ENCODE measurements around the gene FHAD1. TPM values are rescaled to one million over a fixed set of nuclear protein-coding genes. Genes with fewer than 3 reads are reported as not detected.

FHAD1 gene
- total and polyA plus RNA-seq, 9 of the 15 experiments (the other 6 are each of a cell fraction or from before 2014, with no cell fraction given) = 0.32 to 2.1 (median 1.5) TPM; not detected in 1

DNA sequence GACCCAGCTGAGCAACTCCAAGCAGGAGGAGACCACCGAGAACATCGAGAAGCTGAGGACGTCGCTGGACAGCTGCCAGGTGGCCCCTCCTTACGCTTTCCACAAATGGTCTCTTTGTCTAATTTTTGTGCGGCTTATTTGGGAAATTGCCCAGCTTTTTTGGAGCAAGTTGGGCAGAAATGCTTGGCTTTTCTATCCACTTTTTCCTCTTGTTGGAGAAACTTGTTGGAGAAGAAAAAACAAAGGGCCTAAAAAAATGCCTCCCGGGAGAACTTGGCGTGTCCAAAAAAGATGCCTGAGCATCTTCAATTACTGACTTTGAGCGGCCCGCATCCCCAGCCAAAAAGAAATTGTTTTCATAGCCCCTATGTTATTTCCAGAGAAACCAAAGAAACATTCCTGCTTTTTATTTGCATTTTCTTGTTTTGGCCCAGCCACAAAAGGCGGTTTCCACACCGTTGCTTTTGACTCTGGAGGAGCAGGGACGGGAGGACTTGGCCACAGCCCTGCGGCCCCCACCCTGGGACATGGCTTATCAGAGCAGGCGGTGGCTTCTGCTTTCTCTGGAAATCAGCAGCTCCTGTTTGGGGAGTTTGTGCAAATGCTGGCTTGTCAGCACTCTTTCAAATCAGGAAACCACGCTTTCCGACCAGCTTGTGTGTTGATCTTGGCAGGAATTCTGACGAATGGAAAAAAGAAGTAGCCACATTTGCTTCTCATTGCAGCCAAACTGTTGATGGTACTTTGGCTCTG, 81.5 kb downstream of the FHAD1 start (continued):
- TF ChIP-seq, protein P1, sequence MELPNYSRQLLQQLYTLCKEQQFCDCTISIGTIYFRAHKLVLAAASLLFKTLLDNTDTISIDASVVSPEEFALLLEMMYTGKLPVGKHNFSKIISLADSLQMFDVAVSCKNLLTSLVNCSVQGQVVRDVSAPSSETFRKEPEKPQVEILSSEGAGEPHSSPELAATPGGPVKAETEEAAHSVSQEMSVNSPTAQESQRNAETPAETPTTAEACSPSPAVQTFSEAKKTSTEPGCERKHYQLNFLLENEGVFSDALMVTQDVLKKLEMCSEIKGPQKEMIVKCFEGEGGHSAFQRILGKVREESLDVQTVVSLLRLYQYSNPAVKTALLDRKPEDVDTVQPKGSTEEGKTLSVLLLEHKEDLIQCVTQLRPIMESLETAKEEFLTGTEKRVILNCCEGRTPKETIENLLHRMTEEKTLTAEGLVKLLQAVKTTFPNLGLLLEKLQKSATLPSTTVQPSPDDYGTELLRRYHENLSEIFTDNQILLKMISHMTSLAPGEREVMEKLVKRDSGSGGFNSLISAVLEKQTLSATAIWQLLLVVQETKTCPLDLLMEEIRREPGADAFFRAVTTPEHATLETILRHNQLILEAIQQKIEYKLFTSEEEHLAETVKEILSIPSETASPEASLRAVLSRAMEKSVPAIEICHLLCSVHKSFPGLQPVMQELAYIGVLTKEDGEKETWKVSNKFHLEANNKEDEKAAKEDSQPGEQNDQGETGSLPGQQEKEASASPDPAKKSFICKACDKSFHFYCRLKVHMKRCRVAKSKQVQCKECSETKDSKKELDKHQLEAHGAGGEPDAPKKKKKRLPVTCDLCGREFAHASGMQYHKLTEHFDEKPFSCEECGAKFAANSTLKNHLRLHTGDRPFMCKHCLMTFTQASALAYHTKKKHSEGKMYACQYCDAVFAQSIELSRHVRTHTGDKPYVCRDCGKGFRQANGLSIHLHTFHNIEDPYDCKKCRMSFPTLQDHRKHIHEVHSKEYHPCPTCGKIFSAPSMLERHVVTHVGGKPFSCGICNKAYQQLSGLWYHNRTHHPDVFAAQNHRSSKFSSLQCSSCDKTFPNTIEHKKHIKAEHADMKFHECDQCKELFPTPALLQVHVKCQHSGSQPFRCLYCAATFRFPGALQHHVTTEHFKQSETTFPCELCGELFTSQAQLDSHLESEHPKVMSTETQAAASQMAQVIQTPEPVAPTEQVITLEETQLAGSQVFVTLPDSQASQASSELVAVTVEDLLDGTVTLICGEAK (IDR thresholded peaks at IDR 0.05) = no peak
- TF ChIP-seq, protein P1 (CRISPR knock-in tag; IDR thresholded peaks at IDR 0.05) = no peak
- TF ChIP-seq BRF1 (IDR thresholded peaks at IDR 0.05; ENCODE audit: borderline replicate concordance, extremely low read depth, insufficient read length) (no peak), ATF1 (CRISPR knock-in tag; IDR thresholded peaks at IDR 0.05) (no peak), ATF1 (tag; IDR thresholded peaks at IDR 0.05) (no peak), EZH2 (IDR thresholded peaks at IDR 0.05; ENCODE audit: borderline replicate concordance, low read depth, low read length) (no peak), CBFB (CRISPR knock-in tag; IDR thresholded peaks at IDR 0.05) (no peak), ZNF121 (CRISPR knock-in tag; conservative IDR thresholded peaks at IDR 0.05) (no peak), ZNF12 (CRISPR knock-in tag; IDR thresholded peaks at IDR 0.05) (no peak), FOXP4 (CRISPR knock-in tag; IDR thresholded peaks at IDR 0.05; ENCODE audit: borderline replicate concordance) (no peak), MYC (IDR thresholded peaks at IDR 0.05; ENCODE audit: low read depth, low read length) (peak; percentile 44; the same call in 1 of the 2 replicates), MYC (CRISPR knock-in tag; IDR thresholded peaks at IDR 0.05; ENCODE audit: borderline replicate concordance, low read depth) (no peak), PTRF (tag; IDR thresholded peaks at IDR 0.05) (no peak), YY1 (IDR thresholded peaks at IDR 0.05; ENCODE audit: borderline replicate concordance in 1 of 3, control insufficient read depth in 1 of 3, extremely low read depth in 1 of 3, insufficient read depth in 3 of 3, insufficient read length in 1 of 3, insufficient replicate concordance in 2 of 3, low read depth in 1 of 3, low read length in 2 of 3) (no peak)

Measured in K562 (cell line).